ENCODE data around the gene PRR3.

DNA sequence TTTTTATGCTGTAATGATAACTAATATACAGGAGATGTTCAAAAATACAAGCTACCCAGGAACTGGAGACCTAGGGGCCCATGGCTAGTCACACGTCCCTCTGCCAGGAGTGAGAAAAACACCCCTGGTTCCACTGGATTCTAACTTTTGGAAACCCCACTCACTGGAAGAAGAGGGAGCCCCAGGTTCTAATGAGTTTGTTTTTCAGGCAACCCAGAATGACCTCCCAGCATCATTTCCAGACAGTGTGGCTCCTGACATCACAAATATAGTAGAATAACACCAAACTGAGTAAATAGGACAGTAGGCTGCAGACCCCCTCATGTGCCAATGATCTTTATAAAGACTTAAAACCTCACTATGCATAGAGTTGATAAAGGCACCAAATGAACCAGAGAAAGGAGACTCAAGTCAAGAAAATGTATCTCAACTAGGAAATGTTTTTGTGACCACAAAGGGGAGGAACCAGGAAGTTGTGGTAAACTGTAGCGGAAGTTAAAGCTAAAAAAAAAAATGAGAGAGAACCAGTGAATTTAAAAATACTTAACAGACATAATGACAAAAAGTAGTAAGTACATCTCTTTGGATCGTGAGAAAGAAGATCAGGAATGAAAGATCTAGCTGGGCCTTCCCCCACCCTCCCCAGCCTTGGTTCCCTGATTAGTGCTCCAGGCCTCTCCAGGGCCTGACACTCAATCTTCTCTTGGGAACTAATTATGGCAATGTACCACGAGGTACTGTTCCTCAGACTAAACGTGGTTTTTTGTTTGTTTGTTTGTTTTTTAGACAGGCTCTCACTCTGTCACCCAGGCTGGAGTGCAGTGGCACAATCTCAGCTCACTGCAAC is 48.0 kb upstream of the PRR3 start:
- TF ChIP-seq GATA2 (IDR thresholded peaks at IDR 0.05; ENCODE audit: low read depth, low read length), result no peak
- TF ChIP-seq GATA3 (IDR thresholded peaks at IDR 0.05; ENCODE audit: low read depth, low read length), result no peak
